HG03565 (cell line): ENCODE results near the gene GATB.

Source experiments
- ATAC-seq: cut with Tn5 transposase; IDR thresholded peaks from one replicate; pipeline ENCODE4 v1.9.1; 2021; ENCODE audit warnings: mild to moderate bottlenecking, moderate library complexity; ENCODE audit not compliant: unreplicated experiment

GATB gene

DNA sequence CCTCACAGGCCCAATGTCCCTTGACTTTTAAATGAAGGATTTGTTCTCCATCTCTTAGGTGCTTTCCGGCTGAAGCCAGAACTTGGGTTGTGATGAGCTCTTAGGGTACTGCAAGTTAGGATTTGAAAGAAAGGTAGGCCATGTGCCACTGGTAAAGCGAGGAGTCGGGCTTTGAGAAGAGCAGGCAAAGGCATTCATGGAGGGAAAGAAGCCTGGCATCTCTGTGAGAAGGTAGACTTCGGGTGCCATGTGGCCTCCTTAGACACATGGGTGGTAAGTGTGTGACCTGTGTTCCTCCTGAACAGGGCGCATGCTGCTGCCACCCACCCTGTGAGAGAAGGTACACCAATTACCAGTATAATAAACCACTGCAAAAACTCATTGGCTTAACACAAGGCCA, 102.9 kb downstream of the GATB start:
- no peak for ATAC-seq

DNA sequence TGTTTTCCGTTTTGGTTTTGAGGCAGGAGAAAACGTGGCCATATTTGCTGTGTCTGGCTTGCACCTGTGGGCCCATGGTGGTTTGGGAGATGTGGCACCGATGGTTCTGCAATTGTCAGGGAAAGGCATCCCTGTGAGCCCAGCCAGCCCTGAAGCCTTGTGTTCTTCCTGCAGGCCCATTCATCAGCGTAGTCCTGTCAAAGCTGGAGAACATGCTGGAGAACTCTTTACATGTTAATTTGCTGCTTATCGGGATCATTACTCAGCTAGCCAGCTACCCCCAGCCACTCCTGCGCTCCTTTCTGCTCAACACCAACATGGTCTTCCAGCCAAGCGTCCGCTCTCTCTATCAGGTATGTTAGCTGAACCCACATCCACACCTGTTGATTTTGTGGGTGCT, 104.7 kb downstream of the GATB start:
- no peak for ATAC-seq

DNA sequence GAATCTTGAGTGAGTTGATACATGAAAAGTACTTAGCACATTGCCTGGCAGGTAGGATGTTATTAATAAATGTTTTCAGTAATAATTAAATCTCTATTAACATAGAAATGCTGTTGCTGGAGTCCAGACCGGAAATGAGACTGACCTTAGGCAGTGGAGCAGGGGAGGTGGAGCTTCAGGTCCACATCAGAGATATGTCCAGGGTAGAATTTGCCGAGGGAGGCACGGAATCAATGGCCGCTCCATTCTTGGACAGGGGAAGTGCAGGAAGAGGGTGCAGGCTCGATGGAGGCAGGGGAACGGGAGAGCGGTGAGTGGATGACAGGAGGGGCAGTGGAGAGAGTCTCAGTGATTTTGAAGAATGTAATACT, 107.3 kb downstream of the GATB start:
- no peak for ATAC-seq

DNA sequence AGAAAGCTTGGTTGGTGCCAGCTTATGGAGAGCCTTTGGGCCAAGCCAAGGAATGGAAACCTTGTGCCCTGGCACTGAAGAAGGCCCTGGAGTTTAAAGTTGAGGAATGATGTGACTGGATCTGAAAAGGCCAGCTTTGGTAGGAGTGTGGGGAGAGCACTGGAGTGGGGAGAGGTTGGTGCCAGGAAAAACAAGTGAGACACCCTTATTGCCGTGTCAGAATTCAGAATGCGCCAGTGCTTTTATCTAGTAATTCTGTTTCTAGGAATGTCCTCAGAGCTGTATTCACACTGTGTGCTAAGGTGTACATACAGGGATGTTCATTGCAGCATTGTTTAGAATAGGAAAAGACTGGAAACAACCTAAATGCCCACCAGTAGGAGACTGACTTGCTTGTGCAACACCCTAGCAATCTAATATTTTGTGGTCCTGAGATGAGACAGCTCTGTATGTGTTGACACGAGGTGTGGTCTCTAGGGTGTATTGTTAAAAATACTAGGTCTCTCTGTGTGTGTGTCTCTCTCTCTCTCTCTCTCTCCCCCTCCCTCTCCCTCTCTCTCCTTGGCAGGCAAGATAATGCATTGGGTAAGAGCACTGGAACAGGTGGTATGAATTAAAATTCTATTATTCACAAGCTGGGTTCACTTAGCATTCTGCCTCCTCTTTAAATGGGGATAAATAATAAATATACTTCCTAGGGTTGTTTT, 107.8 kb downstream of the GATB start:
- ATAC-seq, result no peak

DNA sequence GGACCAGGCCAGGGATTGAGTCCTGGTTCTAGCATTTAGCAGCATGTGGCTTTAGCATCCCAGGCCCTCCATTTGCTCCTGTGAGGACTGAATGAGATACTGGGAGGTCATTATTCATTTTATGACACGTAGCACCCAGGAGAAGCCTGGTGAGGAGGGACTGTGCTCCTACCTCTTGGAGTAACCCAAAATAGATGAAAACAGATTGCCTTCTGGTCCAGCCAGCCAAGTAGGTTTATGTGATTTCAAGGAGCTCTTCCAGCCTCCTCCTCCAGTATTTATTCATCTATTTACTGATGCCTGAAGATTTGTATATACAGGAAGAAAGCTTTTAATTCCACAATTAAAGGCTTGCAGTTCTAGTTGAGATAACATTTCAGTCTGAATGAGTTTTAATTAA, 109.3 kb downstream of the GATB start:
- ATAC-seq, result no peak

DNA sequence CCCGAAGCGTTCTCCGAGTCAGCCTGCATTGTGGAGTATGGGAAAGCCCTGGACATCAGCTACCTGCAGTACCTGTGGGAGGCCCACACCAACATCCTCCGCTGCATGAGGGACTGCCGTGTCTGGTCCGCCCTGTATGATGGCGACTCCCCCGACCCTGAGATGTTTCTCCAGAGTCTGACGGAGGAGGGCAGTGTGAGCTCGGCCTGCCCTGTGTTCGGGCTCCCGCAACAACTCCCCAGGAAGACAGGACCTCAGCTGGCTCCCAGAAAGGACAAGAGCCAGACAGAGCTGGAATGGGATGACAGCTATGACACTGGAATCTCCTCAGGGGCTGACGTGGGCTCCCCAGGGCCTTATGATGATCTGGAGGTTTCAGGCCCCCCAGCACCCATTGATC, 111.3 kb downstream of the GATB start:
- no peak for ATAC-seq

DNA sequence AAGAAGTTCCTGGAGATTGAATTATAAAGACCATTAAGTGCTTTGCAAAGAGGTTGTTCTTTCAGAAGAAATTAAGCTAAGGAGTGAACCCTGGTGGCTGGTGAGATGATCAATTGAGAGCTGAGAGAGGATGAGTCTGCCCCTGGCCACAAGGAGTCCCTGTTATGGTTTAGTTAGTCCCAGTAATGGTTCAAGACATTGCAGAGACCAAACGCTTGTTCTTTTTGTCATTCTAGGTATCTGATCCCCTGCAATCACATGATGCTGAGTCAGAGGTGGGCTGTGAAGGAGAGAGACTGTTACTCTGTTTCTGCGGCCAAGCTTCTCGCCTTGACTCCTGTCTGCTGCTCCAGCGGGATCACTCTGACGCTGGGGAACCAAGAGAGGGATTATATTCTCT, 114.5 kb downstream of the GATB start:
- no peak for ATAC-seq

DNA sequence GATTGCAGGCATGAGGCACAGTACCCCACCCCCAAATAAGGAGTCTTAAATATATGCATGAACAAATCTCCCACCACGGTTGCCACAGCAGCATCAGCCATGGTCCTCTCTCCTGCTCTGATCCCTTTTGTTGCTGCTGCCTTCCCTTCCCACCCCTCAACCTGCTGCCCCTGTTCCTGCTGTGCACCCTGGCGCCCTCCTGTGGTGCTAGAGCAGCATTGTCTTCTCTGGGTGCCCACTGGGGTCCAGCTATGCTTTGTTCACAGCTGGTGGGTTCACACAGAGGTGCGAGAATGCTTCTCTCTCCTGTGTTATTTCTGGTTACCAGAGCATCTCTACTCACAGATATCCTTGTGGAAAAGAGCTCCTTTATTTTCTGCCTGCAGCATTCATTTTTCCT, 116.2 kb downstream of the GATB start:
- ATAC-seq, result no peak

DNA sequence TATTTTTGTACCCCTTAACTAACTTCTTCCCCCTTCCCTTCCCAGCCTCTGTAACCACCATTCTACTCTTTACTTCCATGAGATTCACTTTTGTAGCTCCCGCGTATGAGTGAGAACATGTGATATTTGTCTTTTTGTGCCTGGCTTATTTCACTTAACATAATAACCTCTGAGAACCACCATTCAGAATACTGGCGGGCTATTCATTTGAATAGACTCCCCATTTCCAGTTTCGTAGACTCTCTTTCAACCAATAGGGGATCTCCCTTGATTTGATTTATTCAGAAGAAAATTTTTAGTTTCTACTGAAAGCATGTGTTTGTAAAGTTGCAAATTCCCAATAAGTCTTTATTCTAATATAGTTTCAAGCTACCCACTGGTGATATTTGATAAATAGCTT, 117.2 kb downstream of the GATB start:
- ATAC-seq, result no peak

DNA sequence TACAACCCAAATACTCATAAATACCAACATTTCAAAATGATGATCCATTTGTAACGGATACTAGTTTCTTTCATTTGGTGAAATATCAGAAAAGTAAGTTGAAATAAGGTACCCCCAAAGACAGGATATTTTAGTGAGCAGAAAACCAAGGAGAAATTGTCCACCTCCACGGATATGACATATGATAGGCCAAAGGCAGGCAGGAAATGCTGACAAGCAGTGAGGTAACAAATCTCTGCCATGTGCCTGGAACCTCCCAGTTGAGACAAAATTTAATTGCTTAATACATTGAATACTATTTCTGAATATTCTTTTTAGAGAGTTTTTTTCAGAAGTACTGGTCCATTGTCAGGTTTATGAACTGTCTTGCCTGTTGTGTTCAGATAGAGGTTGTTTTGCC, 118.8 kb downstream of the GATB start:
- ATAC-seq, result no peak

DNA sequence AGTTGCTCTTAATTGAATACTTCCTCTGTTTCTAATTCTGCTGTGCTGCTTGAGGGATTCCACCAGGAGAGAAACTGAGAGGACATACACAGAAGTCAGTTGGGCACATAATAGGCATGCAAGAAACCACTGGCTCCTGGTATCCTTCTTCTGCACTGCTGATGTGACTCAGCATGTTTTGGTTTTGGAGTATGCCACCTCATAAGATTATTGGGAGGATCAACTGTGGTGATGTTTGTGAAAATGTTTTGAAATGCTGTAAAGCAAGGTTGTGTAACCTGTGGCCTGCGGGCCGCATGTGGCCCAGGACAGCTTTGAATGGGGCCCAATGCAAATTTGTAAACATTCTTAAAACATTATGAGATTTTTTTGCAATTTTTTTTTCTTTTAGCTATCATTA, 119.6 kb downstream of the GATB start:
- no peak for ATAC-seq

DNA sequence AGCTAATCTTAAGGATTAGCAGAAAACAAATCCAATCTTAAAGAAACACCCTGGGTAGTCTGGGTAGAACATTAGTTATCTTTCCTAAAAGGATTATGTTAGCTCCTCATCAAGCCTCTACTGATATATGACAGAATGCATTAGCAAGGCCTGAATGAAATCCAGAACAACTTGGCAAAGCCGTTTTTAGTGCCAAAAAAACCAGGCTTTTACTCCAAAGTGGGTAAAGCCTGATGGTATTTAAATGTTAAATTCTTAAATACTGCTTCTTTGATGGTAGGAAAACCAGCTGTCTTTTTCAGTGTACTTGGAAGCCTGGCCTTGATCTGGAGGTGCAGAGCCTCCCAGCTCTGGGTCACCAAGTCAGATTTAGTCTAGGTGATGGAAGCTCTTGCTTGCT, 120.4 kb downstream of the GATB start:
- no peak for ATAC-seq

DNA sequence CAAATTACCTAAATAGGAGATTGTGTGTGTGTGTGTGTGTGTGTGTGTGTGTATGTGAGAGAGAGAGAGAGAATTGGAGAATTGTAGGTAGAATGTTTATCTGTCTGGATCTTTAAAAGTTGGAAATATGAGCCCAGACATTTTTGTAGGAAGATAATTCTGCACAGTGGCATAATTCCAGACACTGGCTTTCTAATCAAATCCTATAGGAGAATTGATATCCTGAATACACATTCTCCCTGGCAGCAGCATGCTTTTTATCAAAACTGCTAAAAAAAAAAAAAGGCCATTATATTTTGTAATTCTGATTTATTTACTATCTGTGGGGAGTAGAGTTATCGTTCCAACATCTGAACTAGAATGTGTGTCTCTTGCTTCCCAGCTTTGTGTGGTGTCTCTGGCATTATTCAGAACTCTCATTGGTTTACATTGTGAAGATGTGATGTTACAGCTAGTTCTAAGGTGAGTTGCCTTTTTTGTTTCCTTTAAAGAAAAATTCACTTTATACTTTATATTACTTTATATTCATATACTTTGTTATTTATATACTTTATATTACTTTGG, 122.4 kb downstream of the GATB start:
- ATAC-seq, result no peak

DNA sequence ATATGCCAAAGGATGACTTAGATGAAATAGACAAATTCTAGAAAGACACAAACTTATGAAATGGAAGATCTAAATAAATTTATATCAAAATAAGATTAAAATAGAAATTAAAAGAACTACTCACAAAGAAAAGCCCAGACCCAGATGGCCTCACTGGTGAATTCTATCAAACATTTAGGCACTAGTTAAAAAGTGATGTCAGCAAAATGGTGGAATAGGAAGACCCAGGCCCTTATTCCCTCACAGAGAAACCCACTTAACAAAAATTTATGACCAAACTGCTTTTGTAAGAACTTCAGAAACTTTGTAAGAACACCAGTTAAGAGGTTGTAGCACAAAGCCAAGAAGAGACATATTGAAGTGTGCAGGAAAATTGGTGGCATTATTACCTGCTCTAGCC, 129.5 kb downstream of the GATB start:
- ATAC-seq, result no peak

DNA sequence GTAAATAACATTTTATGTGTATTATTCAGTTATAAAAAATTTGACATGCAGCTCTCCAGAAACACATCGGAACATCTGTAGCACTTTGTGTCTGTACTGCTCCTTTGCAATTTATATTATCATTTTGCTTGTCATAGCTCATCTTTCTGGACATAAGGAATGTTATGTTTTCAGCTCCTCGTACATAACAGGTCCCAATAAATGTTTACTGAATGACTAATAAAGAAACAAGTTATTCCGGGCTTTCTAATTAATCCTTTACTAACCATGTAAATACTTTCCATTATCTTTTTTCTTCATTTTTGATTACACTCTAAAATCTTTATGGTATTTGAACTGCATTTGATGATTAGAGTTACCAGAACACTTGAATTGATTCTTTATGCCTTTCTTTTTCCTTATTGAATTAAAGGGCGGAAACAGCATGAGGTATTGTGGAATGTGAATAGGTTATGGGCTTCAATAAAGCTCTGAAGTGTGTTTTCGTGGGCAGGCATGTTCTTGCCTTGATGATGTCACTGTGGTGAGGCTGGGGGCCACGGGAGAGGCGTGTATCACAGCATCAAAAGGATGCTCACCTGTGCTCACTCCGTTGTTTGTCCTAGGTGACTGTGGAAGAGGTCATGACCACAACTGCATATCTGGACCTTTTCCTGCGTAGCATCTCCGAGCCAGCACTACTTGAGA, 131.6 kb downstream of the GATB start:
- no peak for ATAC-seq

DNA sequence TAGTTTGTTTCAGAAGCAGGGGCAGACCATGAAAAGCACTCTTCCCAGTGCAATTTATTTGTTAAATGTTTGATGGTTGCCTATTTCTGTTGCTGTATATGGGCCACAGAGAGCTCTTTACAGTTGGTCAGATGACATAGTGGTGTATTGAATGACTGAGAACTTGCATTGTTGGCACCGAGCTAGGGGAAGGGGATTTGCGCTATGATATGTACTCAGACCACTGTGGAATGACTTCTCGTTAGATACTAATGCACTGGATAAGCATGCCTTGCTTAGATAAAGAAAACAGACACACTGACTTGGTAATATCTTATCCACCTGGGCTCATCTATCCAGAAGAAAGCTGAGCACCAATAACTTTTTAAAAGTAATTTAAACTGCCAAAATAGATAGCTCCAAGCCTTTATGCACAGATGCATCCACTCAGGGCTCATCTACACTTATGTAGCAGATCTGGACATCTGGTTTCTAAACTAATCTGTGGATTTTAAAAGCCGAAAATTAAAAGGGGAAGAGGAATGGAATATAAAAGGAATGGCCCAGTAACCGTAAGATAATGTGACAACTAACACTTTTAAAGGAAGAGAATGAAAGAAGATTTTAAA, 132.7 kb downstream of the GATB start:
- ATAC-seq, result no peak

DNA sequence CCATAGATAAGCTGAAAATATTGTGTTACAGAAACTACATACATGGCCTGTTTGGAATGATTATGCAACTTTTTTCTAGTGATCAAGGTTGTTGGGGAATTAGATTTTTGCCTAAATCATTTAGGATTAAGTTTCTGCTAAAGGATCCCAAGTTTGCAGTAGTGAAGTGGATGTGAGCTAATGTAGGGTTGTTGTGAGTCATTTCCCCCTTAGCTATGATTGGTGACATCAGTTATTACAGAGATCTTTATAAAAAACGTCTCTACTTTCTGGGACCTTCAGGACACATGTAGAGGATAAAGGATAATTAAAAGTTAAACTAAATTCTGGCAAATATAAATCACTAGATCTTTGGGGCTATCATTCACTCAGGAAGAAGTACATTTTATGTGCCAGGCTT, 133.3 kb downstream of the GATB start:
- no peak for ATAC-seq

DNA sequence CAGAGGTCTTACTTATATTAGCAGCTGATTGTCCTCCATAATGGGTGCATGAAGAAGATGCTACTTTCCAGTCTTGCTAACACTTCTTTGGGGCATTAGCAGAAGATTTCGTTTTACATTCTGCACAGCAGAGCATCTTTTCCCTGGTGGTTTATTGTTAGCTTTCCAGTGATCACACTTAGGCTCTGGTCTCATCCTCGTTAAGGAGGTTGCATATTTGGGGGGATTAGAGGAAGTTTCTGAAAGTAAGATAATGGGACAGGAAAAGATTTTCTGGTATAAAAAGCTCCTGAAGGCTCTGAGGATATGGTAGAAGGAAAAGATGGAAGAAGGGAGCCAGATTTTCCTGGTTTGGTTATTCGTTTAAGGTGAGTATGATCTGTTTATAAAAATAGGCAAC, 134.1 kb downstream of the GATB start:
- ATAC-seq, result no peak

DNA sequence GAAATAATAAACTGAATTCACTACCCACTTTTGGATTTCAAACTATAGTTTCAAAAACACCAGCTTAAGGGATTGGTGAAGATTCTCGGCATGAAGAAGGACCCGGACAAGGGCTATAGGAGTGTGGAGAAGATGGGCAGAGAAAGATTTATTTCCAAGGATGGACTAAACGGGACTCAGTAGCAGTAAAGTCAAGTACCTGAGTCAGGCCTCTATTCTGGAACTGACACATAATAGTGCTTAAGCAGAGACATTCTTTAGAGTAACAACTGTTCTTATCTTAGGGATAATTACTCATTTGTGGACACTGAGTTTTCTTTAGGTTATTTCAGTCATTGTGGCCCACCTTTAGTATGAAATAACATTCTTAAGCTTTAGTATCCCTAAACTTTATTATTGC, 134.6 kb downstream of the GATB start:
- no peak for ATAC-seq

DNA sequence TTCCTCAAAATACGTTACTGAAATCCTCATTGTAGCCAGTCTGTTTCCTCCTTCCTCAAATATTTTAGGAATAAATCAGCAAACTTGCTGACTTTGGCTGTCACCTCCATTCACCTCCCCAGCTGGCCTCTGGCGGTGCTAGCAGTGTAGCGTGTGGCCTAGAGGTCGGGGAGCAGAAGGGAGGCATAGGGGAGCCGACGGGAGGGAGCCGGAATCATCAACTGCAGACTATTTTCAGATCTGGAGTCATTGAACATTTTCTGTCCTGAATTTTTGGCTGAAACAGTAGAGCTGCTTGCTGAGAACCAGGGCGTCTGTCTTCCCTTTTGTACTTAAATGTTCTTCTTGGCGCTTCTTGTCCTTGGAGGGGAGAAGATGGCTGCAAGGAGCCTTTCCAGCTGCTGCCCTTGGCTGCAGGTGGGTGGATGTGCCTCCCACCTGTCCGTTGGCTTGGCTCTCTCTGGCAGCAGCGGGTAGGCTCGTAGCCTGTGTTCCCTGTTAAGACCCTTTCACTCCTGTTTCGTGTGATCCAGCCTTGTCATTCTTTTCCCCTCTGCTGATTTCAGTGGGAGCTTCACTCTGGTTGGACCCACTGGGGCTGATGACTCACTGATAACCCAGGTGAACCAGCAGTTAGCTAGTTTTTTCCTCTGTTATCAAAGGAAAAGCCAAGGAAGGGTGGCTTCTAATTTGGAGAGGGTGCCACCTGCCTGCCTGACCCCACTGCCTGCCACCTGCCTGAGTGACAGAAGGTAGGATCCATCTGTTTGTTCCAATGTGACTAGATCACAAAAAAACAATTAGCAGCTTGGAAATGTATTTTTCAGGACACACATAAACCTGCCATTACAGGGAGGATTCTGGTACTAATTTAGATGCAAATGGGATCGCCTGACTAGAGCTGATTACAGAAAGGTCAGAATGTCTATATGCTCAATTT, 135.9 kb downstream of the GATB start:
- no peak for ATAC-seq
